H9 (cell line): Measurements from ENCODE around the gene HMGCLL1. TPM values are rescaled to one million over a fixed set of nuclear protein-coding genes. Genes with fewer than 3 reads are reported as not detected.

ENCODE experiments used
- DNase-seq: peaks from one replicate; pipeline ENCODE4 v3.0.0-alpha.2; 2017
- H2AFZ ChIP-seq: one replicate; pipeline ENCODE4 v1.6.1; 2013; ENCODE audit warnings: mild to moderate bottlenecking, low read length, control low read depth, moderate library complexity
- H2AK5ac ChIP-seq: 2 replicates; pipeline ENCODE4 v1.6.1; 2013; ENCODE audit warnings: low read length, control low read depth, mixed read lengths; ENCODE audit not compliant: insufficient read length
- H2BK120ac ChIP-seq: one replicate; pipeline ENCODE4 v1.6.1; 2013; ENCODE audit warnings: low read depth, mild to moderate bottlenecking, low read length, control low read depth, inconsistent platforms; ENCODE audit not compliant: poor library complexity, severe bottlenecking
- H2BK12ac ChIP-seq: 2 replicates; pipeline ENCODE4 v1.6.1; 2013; ENCODE audit warnings: low read length, control low read depth, mixed read lengths, low read depth; ENCODE audit not compliant: insufficient read length
- H2BK15ac ChIP-seq: 2 replicates; pipeline ENCODE4 v1.6.1; 2013; ENCODE audit warnings: low read depth, low read length, control low read depth
- H2BK20ac ChIP-seq: one replicate; pipeline ENCODE4 v1.6.1; 2013; ENCODE audit warnings: low read depth, mild to moderate bottlenecking, low read length, control low read depth, inconsistent platforms; ENCODE audit not compliant: poor library complexity, severe bottlenecking
- H2BK5ac ChIP-seq: 2 replicates; pipeline ENCODE4 v1.6.1; 2013; ENCODE audit warnings: low read length, control low read depth, mixed read lengths; ENCODE audit not compliant: insufficient read length
- H3K14ac ChIP-seq: 2 replicates; pipeline ENCODE4 v1.6.1; 2013; ENCODE audit warnings: low read length, control low read depth; ENCODE audit not compliant: insufficient read depth
- H3K18ac ChIP-seq: 2 replicates; pipeline ENCODE4 v1.6.1; 2013; ENCODE audit warnings: low read depth, mild to moderate bottlenecking, mixed read lengths, low read length, control low read depth; ENCODE audit not compliant: insufficient read length
- H3K23ac ChIP-seq: 2 replicates; pipeline ENCODE4 v1.6.1; 2013; ENCODE audit warnings: low read length, control low read depth, mixed read lengths, low read depth; ENCODE audit not compliant: insufficient read length
- H3K23me2 ChIP-seq: 2 replicates; pipeline ENCODE4 v1.6.1; 2013; ENCODE audit warnings: low read depth, mild to moderate bottlenecking, mixed read lengths, low read length, control low read depth; ENCODE audit not compliant: insufficient read length, poor library complexity, severe bottlenecking
- H3K27ac ChIP-seq: 2 replicates; pipeline ENCODE4 v1.5.1; 2013; ENCODE audit warnings: low read length, control low read depth, mixed read lengths, low read depth; ENCODE audit not compliant: insufficient read length
- H3K27me3 ChIP-seq: 2 replicates; pipeline ENCODE4 v1.6.1; 2013; ENCODE audit warnings: low read length, control low read depth, inconsistent platforms; ENCODE audit not compliant: insufficient read depth
- H3K4ac ChIP-seq: 2 replicates; pipeline ENCODE4 v1.6.1; 2013; ENCODE audit warnings: low read depth, mild to moderate bottlenecking, control low read depth, inconsistent platforms, low read length, moderate library complexity
- H3K4me1 ChIP-seq: 2 replicates; pipeline ENCODE4 v1.6.1; 2013; ENCODE audit warnings: low read length, control low read depth, inconsistent platforms; ENCODE audit not compliant: insufficient read depth
- H3K4me2 ChIP-seq: 2 replicates; pipeline ENCODE4 v1.6.1; 2013; ENCODE audit warnings: low read length, control low read depth, mixed read lengths; ENCODE audit not compliant: insufficient read length, insufficient read depth
- H3K56ac ChIP-seq: 2 replicates; pipeline ENCODE4 v1.6.1; 2013; ENCODE audit warnings: low read depth, mild to moderate bottlenecking, mixed read lengths, low read length, control low read depth; ENCODE audit not compliant: insufficient read length
- H3K79me1 ChIP-seq: 2 replicates; pipeline ENCODE4 v1.6.1; 2013; ENCODE audit warnings: low read depth, mild to moderate bottlenecking, moderate library complexity, low read length, control low read depth, inconsistent platforms; ENCODE audit not compliant: insufficient read depth, poor library complexity, severe bottlenecking
- H3K79me2 ChIP-seq: 2 replicates; pipeline ENCODE4 v1.6.1; 2013; ENCODE audit warnings: low read length, control low read depth, inconsistent platforms; ENCODE audit not compliant: insufficient read depth
- H3K9ac ChIP-seq: 2 replicates; pipeline ENCODE4 v1.6.1; 2013; ENCODE audit warnings: low read length, control low read depth, mixed read lengths; ENCODE audit not compliant: insufficient read length; ENCODE audit errors: extremely low read depth
- H3K9me3 ChIP-seq: one replicate; pipeline ENCODE4 v1.6.1; 2013; ENCODE audit warnings: low read depth, low read length, inconsistent platforms; ENCODE audit not compliant: control insufficient read depth
- H3T11ph ChIP-seq: one replicate; pipeline ENCODE4 v1.6.1; 2013; ENCODE audit warnings: mild to moderate bottlenecking, low read length, control low read depth, inconsistent platforms
- H4K20me1 ChIP-seq: one replicate; pipeline ENCODE4 v1.6.1; 2013; ENCODE audit not compliant: control insufficient read depth, insufficient read length, insufficient read depth
- H4K5ac ChIP-seq: 2 replicates; pipeline ENCODE4 v1.6.1; 2013; ENCODE audit warnings: low read depth, mild to moderate bottlenecking, mixed read lengths, low read length, control low read depth; ENCODE audit not compliant: insufficient read length
- H4K8ac ChIP-seq: replicated peaks from 2 replicates; pipeline ENCODE4 v1.6.1; 2013; ENCODE audit warnings: low read length, control low read depth, mixed read lengths, low read depth; ENCODE audit not compliant: insufficient read length
- H4K91ac ChIP-seq: 2 replicates; pipeline ENCODE4 v1.6.1; 2013; ENCODE audit warnings: low read depth, mild to moderate bottlenecking, moderate library complexity, mixed read lengths, low read length, control low read depth; ENCODE audit not compliant: insufficient read length
- H3K27ac Mint-ChIP-seq, 3 experiments: 2 replicates in 2 of 3; 3 replicates in 1 of 3; pipeline ENCODE4 v1.8.0; 2020 to 2021; ENCODE audit warnings: mixed read lengths in 3 of 3, mild to moderate bottlenecking in 1 of 3, moderate library complexity in 1 of 3
- H3K27me3 Mint-ChIP-seq: 2 replicates; pipeline ENCODE4 v1.8.0; 2021; ENCODE audit warnings: low read depth, mild to moderate bottlenecking, moderate library complexity, mixed read lengths
- H3K36me3 Mint-ChIP-seq, 3 experiments: 2 replicates in 2 of 3; 3 replicates in 1 of 3; pipeline ENCODE4 v1.8.0; 2020 to 2021; ENCODE audit warnings: low read depth in 3 of 3, mixed read lengths in 3 of 3; ENCODE audit not compliant: insufficient read depth in 1 of 3
- H3K4me1 Mint-ChIP-seq, 2 experiments: 2 replicates each; pipeline ENCODE4 v1.8.0; 2020; ENCODE audit warnings: mixed read lengths in 2 of 2
- H3K4me3 Mint-ChIP-seq, 2 experiments: 2 replicates in 1 of 2; 3 replicates in 1 of 2; pipeline ENCODE4 v1.8.0; 2020 to 2021; ENCODE audit warnings: mild to moderate bottlenecking in 2 of 2, mixed read lengths in 2 of 2, moderate library complexity in 1 of 2
- H3K9me3 Mint-ChIP-seq, 2 experiments: 2 replicates in 1 of 2; 3 replicates in 1 of 2; pipeline ENCODE4 v1.8.0; 2020; ENCODE audit warnings: mild to moderate bottlenecking in 2 of 2, mixed read lengths in 2 of 2, moderate library complexity in 1 of 2
- CTCF ChIP-seq: fragments of 200-600 bp; sonication (generic); conservative IDR thresholded peaks from 3 replicates; pipeline ENCODE4 v1.8.0; 2021; ENCODE audit warnings: antibody characterized with exemption, mild to moderate bottlenecking
- WGBS: extraction: QIAGEN DNeasy Blood & Tissue Kit; methylation state at CpG from one replicate; pipeline ENCODE4 v1.1.7; 2013; ENCODE audit warnings: missing lambda C conversion rate, low lambda C conversion rate, mixed read lengths; ENCODE audit not compliant: insufficient read length; ENCODE audit errors: extremely low coverage; 5-methylcytosine and 5-hydroxymethylcytosine counted together
- total RNA-seq: library from RNA; stranded (reverse); gene quantifications from 2 replicates; pipeline ENCODE4 v1.2.1, GENCODE V29; 2021

The HMGCLL1 gene
- total RNA-seq, 1 experiment from 2014 or later: 0.24 TPM

- Histone ChIP-seq H3K4me1 (no peaks in the 10 kb centered on the region), H2BK120ac (no peak overlapping the region), H3K4me2 (no peak overlapping the region), H4K20me1 (no peaks in the 10 kb centered on the region), H3K56ac (no peak overlapping the region), H2BK15ac (no peak overlapping the region), H3K79me2 (no peaks in the 10 kb centered on the region), H3K79me1 (no peaks in the 10 kb centered on the region), H4K5ac (no peak overlapping the region), H2AK5ac (no peak overlapping the region), H3K27me3 (no peaks in the 10 kb centered on the region), H3K9me3 (no peaks in the 10 kb centered on the region), H3K4ac (no peak overlapping the region), H3K9ac (no peak overlapping the region), H4K8ac (no peak overlapping the region), H3K27ac (no peak overlapping the region), H3K18ac (no peak overlapping the region), H3K14ac (no peak overlapping the region), H3K23me2 (no peaks in the 10 kb centered on the region), H2AFZ (no peak overlapping the region), H2BK20ac (no peak overlapping the region), H4K91ac (no peak overlapping the region), H2BK5ac (no peak overlapping the region), H2BK12ac (no peak overlapping the region), H3K23ac (no peak overlapping the region), H3T11ph (no peak overlapping the region)
- WGBS: no CpG with 5 or more reads among the region's 3 CpGs
- Mint-ChIP-seq H3K4me3 (no peak overlapping the region), H3K27me3 (no peaks in the 10 kb centered on the region), H3K27ac (no peak overlapping the region), H3K9me3 (no peaks in the 10 kb centered on the region), H3K36me3 (no peaks in the 10 kb centered on the region), H3K4me1 (peaks cover 5 to 6% of the 10 kb centered on the region in 2 experiments; a peak in 2 of 4 replicates)
- DNase-seq: no peak
- no peak for TF ChIP-seq CTCF
These were observed 54.6 kb downstream of the HMGCLL1 start for GRCh38 chr6:55524441-55524840.
